HG02610 (cell line): ENCODE results near the gene TBX15.

Experiments used
- ATAC-seq: cut with Tn5 transposase; IDR thresholded peaks from one replicate; pipeline ENCODE4 v1.9.1; 2021; ENCODE audit warnings: mild to moderate bottlenecking, moderate library complexity; ENCODE audit not compliant: unreplicated experiment

The TBX15 gene

DNA sequence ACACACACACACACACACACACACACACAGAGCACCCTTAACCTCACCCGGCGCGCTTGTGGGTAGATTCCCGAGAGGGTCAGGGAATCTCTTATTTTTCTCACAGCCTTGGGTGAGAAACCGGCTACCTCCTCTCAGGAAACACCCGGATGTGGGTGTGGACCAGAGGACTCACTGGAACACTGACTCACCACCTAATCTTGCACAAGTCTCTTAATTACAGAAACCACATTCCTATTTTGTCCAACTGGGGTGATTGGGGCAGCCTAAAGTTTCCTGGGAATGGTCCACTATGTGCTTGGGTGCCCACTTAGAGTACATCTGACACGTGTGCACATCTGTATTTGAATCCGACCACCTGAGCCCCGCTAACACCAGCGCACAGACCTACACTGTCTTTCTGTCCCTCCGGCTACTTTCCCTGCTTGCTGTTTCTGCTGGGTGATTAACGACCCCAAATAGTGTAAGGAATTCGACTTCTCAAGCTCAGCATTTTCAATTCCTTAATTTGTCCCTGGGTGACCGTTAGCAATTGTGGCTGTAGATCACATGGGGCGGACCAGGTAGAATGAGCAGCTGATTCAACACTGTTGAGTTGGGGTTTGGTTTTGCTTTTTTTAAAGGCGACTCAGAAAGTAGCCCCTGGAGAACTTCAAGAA, 14.0 kb upstream of the TBX15 start:
- ATAC-seq, result no peak

- ATAC-seq, result no peak
These were observed 13.3 kb upstream of the TBX15 start for GRCh38 chr1:119001181-119002027.

GRCh38 chr1:119000371-119001180, 12.4 kb upstream of the TBX15 start:
- ATAC-seq, result no peak

DNA sequence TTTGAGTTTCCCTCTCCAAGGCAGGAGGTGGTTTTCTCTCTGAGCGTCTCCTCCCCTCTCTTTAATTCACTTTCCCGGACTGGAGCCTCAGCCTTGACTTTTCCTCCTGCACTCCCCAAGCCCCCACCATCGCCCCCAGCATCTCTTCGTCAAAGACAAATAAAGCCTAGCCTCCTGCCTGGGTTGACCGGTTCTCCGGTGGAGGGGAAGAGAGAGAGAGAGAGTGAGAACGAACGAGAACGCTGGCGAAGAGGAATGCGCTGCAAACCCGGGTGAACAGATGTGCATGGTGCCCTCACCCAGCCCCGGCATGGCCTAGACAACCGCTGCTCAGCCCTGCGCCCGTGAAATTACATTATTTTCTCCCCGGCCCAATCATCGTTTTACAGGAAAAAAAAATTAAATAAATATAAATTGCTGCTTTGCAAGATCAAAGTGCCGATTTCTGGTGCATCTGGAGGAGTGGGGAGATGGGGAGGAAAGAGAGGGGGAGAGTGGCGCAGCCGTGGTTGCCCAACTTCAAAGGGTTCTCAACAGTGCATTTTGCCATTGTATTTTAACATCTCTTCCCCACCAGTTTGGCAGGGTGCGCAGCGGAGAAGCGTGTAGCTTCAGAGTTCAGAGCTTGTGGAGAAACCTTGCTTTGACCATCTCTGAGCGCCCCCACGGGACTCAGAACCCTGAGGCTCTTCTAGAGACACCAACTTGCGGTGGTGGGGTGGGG, 11.4 kb upstream of the TBX15 start:
- no peak for ATAC-seq

DNA sequence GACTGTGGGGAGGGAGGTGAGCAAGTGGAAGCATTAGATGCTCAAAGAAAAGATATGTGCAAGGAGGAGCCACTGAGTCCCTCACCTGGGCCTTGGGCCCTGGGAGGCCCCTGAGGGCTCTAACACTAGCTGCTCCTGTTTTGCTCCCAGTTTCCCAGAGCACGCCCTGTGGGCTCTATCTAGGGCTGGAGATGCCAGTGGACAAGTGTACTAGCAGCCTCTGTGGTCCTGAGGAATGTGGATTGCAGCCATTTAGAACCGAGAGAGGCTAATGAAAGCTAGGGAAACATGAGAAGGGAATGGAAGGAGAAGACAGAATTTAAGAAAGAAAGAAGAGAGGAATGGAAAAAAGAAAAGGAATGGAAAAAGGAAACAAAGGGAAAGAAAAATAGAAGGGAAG, 10.0 kb upstream of the TBX15 start:
- no peak for ATAC-seq

- ATAC-seq, result no peak
These were observed 9.1 kb upstream of the TBX15 start for GRCh38 chr1:118997225-118997624.

DNA sequence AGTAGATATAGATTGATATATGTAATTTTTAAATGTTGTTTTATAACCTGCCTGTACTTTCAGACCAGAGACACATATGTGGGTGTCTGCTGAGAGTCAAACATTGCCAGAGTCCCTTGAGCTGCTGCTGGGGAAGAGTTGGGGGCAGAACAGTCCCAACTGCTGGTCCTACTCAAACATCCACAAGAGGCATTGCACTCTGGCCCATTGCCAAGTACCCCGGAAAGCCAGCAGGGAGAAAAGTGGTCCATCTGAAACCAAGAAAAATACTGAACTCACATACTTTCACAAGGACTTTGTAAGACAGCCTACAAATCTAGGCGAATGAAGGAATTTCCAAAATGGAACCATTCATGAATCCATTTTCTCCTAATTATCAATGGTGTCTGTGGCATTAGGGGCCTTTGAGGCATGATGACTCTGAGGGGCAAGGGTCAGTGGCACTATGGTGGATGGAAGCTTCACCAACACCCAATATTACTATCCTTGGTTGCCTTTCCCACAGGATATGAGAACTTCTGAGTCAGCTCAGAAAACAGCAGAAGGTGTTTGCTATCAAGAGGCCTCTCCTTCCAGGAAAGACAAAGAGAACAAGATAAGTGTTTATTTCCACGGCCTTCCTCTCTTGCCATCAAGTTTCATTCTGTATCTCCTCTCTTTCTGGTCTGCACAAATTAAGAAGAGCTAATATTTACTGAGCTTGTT, 7.3 kb upstream of the TBX15 start:
- no peak for ATAC-seq

DNA sequence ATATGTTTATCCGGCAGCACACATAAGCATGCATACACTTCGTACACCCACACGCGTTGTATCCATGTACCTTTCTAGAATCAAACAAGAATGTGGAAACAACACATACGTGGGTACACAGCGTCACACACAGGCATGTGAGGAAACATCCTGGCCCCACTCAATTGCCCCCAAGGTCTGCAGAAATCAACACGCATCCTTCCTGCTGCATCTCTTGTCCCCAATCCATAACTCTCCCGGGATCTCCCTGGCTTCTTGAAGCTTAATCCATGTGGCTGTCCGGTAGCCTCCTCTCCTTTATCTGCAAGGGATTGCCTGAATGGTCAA, 5.5 kb upstream of the TBX15 start:
- no peak for ATAC-seq

DNA sequence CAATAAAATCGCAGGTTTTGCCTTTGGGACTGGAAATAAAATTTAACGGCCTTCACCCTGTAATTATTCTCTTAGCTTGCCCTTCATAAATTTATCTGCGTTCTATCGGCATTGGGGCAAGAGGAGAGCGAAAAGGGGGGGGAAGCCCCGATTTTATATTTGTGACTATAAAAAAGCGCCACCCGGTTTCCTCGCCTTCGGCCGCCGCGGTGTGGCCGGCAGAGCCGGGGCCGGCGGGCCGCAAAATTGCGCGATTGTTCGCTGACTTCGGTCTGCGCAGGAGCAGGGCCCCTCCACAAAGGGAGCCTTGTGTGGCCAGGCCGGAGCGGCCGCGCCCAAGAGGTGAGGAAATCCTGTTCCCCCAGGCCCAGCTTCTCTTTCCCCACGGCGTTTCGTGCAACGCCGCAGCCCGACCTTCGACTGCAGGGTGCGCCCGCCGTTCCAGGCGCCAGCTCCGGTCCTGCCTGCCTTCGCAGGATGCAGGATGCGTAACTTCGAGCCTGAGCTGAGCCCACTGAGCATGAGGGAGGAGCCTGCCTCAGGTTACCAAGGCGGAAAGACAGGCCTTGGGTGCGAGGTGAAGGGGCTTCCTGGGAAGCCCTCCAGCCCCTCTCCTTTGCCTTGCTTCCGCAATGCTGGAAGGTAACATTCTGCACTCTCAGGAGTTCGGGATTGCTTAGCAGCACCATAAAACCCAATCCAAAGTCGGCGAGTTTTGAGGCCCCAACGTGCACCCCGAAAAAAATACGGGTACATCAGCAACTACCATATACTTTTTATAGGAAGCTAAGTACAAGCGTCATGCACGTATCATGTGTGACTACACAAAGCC, 4.9 kb upstream of the TBX15 start:
- no peak for ATAC-seq

GRCh38 chr1:118992237-118992825, 4.2 kb upstream of the TBX15 start:
- ATAC-seq, result no peak

DNA sequence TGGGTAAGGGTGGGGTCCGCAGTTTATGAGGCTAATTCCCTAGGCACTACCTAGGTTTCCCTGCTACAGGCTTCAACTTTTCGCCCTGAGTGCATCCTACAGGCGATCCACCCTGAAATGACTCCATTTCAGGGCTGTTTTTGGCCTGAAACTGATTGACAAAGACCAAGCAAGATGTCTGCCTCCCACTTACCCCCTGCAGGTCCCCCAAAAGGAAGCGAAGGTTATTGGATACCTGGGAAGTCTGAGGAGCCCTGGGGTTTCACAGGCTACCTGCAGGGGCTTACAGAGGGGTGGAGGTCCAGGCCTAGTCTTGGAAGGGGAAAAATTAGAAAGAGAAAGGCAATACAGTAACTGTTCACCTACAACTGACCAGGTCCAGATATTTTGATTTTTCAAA, 3.3 kb upstream of the TBX15 start:
- ATAC-seq, result no peak

GRCh38 chr1:118990513-118991152, 2.5 kb upstream of the TBX15 start:
- no peak for ATAC-seq

DNA sequence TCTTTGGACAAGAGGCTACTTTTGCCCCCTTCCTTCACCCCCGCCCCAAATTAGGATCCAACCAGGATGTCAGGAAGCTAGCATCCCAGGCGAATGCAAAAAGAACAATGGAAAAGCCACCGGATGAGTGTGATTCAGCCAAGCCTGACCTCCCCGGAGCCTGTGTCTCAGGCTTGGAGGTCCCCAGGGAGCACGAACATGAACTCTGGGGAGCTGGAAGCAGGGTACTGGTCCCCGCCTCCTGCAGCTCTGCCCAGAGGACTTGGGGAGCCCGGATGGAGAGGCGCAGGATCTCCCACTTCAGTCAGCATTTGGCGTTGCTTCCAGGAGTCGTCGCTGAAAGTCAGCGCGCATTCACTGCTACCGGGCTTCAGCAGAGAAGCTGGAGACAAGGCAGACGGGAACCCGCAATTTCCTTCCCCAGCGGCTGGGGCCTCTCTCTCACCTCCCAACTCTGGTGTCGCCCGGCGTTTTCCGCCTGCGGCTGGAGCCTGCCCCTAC, 1.8 kb upstream of the TBX15 start:
- ATAC-seq, result no peak

- ATAC-seq, result no peak
These were observed 1.1 kb upstream of the TBX15 start for GRCh38 chr1:118989006-118989815.

DNA sequence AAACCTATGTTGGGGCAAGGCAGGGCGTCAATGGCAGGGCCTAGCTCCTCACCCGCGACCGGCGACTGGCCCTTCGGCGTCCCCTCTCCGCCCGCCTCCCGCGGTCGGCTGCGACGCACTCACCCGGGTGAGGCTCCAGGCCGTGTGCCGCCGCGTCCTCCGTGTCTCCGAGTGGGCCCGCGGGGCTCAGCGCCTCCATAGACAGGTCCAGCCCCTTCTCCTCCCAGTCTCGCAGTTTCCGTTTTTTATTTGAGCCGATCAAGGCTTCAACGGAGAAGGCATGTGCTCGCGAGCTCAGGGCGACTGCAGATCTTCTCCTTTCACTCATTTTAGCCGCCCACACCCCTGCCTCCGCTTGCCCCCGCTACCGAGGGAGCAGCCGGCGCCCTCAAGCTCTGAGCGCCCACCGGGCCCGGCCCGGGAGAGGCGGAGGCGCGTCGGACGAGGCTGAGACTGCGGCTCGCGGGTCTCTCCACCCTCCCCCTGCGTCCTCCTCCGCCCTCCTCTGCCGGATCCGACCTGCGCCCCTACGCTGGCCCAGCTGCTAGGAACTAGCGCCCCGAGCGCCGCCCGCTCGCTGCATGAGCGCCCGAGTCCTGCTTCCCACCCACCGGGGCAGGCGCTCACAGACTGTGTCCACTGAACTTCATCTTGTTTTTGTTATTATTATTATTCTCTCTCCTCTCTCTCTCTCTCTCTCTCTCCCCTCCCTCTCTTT, 516 bp downstream of the TBX15 start:
- no peak for ATAC-seq

- no peak for ATAC-seq
These were observed 1.3 kb downstream of the TBX15 start for GRCh38 chr1:118986555-118987467.
